Trophoblast cell (in vitro differentiated cells and primary cell): ENCODE results near the gene LKAAEAR1.

Experiments
- DNase-seq, 2 donors: peaks; one replicate each; pipeline ENCODE4 v3.0.0-alpha.2; 2016
- H2AFZ ChIP-seq: 2 replicates; pipeline ENCODE4 v1.6.1; 2013; ENCODE audit warnings: low read length, moderate library complexity, mild to moderate bottlenecking; ENCODE audit not compliant: insufficient read depth, poor library complexity
- H2AK5ac ChIP-seq: 2 replicates; pipeline ENCODE4 v1.6.1; 2013; ENCODE audit warnings: mild to moderate bottlenecking, low read length
- H2BK120ac ChIP-seq: 2 replicates; pipeline ENCODE4 v1.6.1; 2013; ENCODE audit warnings: low read length, mild to moderate bottlenecking, moderate library complexity; ENCODE audit not compliant: insufficient read depth, poor library complexity
- H2BK12ac ChIP-seq: 2 replicates; pipeline ENCODE4 v1.6.1; 2013; ENCODE audit warnings: mild to moderate bottlenecking, low read length, moderate library complexity
- H2BK5ac ChIP-seq: 2 replicates; pipeline ENCODE4 v1.6.1; 2013; ENCODE audit warnings: low read length, low read depth, moderate library complexity, mild to moderate bottlenecking; ENCODE audit not compliant: poor library complexity
- H3K14ac ChIP-seq: 2 replicates; pipeline ENCODE4 v1.6.1; 2013; ENCODE audit warnings: mild to moderate bottlenecking, low read length
- H3K18ac ChIP-seq: 2 replicates; pipeline ENCODE4 v1.6.1; 2013; ENCODE audit warnings: mild to moderate bottlenecking, low read length
- H3K23ac ChIP-seq: 2 replicates; pipeline ENCODE4 v1.6.1; 2013; ENCODE audit warnings: low read length
- H3K27ac ChIP-seq: 2 replicates; pipeline ENCODE4 v1.5.1; 2013; ENCODE audit warnings: low read depth, mild to moderate bottlenecking, inconsistent platforms, low read length, moderate library complexity
- H3K27me3 ChIP-seq: 2 replicates; pipeline ENCODE4 v1.6.1; 2013; ENCODE audit warnings: inconsistent platforms, mild to moderate bottlenecking, low read length, moderate library complexity; ENCODE audit not compliant: insufficient read depth
- H3K36me3 ChIP-seq, 2 experiments: 1 replicate in 1 of 2; 2 replicates in 1 of 2; pipeline ENCODE4 v1.6.1; 2013; ENCODE audit warnings: low read length in 2 of 2, mild to moderate bottlenecking in 2 of 2, moderate library complexity in 1 of 2; ENCODE audit not compliant: insufficient read depth in 2 of 2, control insufficient read depth in 1 of 2
- H3K4ac ChIP-seq: 2 replicates; pipeline ENCODE4 v1.6.1; 2013; ENCODE audit warnings: low read depth, mild to moderate bottlenecking, low read length, moderate library complexity
- H3K4me1 ChIP-seq, 2 experiments: 1 replicate in 1 of 2; 2 replicates in 1 of 2; pipeline ENCODE4 v1.6.1; 2013; ENCODE audit warnings: low read length in 2 of 2, mild to moderate bottlenecking in 2 of 2, moderate library complexity in 1 of 2; ENCODE audit not compliant: insufficient read depth in 2 of 2, control insufficient read depth in 1 of 2
- H3K4me2 ChIP-seq: 2 replicates; pipeline ENCODE4 v1.6.1; 2013; ENCODE audit warnings: inconsistent platforms, mild to moderate bottlenecking, low read length, moderate library complexity
- H3K4me3 ChIP-seq: 2 replicates; pipeline ENCODE4 v1.5.1; 2013; ENCODE audit warnings: mild to moderate bottlenecking, low read depth, low read length, inconsistent platforms
- H3K79me1 ChIP-seq: one replicate; pipeline ENCODE4 v1.6.1; 2013; ENCODE audit warnings: low read length
- H3K79me2 ChIP-seq: 2 replicates; pipeline ENCODE4 v1.6.1; 2013; ENCODE audit warnings: low read length, mild to moderate bottlenecking; ENCODE audit not compliant: control insufficient read depth, insufficient read depth, poor library complexity
- H3K9ac ChIP-seq: 2 replicates; pipeline ENCODE4 v1.6.1; 2013; ENCODE audit warnings: mild to moderate bottlenecking, low read length
- H3K9me3 ChIP-seq: 2 replicates; pipeline ENCODE4 v1.6.1; 2013; ENCODE audit warnings: low read depth, mild to moderate bottlenecking, control low read depth, inconsistent platforms, low read length; ENCODE audit not compliant: insufficient read depth
- H4K12ac ChIP-seq: 2 replicates; pipeline ENCODE4 v1.6.1; 2013; ENCODE audit warnings: low read depth, mild to moderate bottlenecking, low read length, moderate library complexity
- H4K8ac ChIP-seq: 2 replicates; pipeline ENCODE4 v1.6.1; 2013; ENCODE audit warnings: low read depth, mild to moderate bottlenecking, low read length, moderate library complexity
- H4K91ac ChIP-seq: one replicate; pipeline ENCODE4 v1.6.1; 2013; ENCODE audit warnings: low read depth, mild to moderate bottlenecking, low read length, moderate library complexity
- WGBS: extraction: QIAGEN DNeasy Blood & Tissue Kit; methylation state at CpG from one replicate; pipeline ENCODE4 v1.1.7; 2013; ENCODE audit warnings: missing lambda C conversion rate; ENCODE audit not compliant: insufficient read length, insufficient coverage; ENCODE audit errors: extremely low coverage; 5-methylcytosine and 5-hydroxymethylcytosine counted together

Gene LKAAEAR1

GRCh38 chr20:64106435-64106961 is 22.3 kb upstream of the LKAAEAR1 start:
- H4K12ac ChIP-seq, result no peak overlapping the region

GRCh38 chr20:64105846-64106434 is 21.7 kb upstream of the LKAAEAR1 start:
- Histone ChIP-seq H4K8ac (no peak overlapping the region), H2BK120ac (no peak overlapping the region), H3K36me3 (no peaks in the 10 kb centered on the region), H3K9ac (no peak overlapping the region), H2AFZ (no peak overlapping the region), H3K4me2 (no peak overlapping the region), H3K4ac (no peak overlapping the region), H2BK5ac (no peak overlapping the region), H4K91ac (no peak overlapping the region), H3K23ac (no peak overlapping the region), H3K4me3 (no peak overlapping the region), H3K79me2 (no peaks in the 10 kb centered on the region), H2BK12ac (no peak overlapping the region), H3K27ac (no peak overlapping the region), H3K9me3 (no peaks in the 10 kb centered on the region), H3K4me1 (peaks cover 0 to 2% of the 10 kb centered on the region in 2 experiments), H3K18ac (no peak overlapping the region), H3K79me1 (no peaks in the 10 kb centered on the region), H3K14ac (no peak overlapping the region), H3K27me3 (peaks cover 6% of the 10 kb centered on the region), H4K12ac (no peak overlapping the region), H2AK5ac (no peak overlapping the region)
- DNase-seq, result no peak
- WGBS, result no CpG with 5 or more reads among the region's 39 CpGs

More at GRCh38 chr20:64106435-64106961, 22.3 kb upstream of the LKAAEAR1 start:
- WGBS, result no CpG with 5 or more reads among the region's 28 CpGs
- Histone ChIP-seq H4K91ac (no peak overlapping the region), H2BK12ac (no peak overlapping the region), H2BK120ac (no peak overlapping the region), H3K9ac (no peak overlapping the region), H3K18ac (no peak overlapping the region), H3K4me3 (no peak overlapping the region), H3K14ac (no peak overlapping the region), H3K27me3 (peaks cover 6% of the 10 kb centered on the region), H3K79me1 (no peaks in the 10 kb centered on the region), H4K8ac (no peak overlapping the region), H3K4me2 (no peak overlapping the region), H3K4ac (no peak overlapping the region), H3K23ac (no peak overlapping the region), H3K79me2 (no peaks in the 10 kb centered on the region), H2BK5ac (no peak overlapping the region), H3K4me1 (peaks cover 0 to 2% of the 10 kb centered on the region in 2 experiments), H3K9me3 (no peaks in the 10 kb centered on the region), H2AFZ (no peak overlapping the region), H3K36me3 (no peaks in the 10 kb centered on the region), H3K27ac (no peak overlapping the region), H2AK5ac (no peak overlapping the region)
- no peak for DNase-seq

- Histone ChIP-seq H3K27me3 (peaks cover 6% of the 10 kb centered on the region), H3K4me3 (no peak overlapping the region), H3K14ac (no peak overlapping the region), H3K79me2 (no peaks in the 10 kb centered on the region), H3K18ac (no peak overlapping the region), H3K4me2 (no peak overlapping the region), H3K79me1 (no peaks in the 10 kb centered on the region), H2AK5ac (no peak overlapping the region), H3K23ac (no peak overlapping the region), H3K27ac (no peak overlapping the region), H4K12ac (no peak overlapping the region), H3K4me1 (peaks cover 0 to 2% of the 10 kb centered on the region in 2 experiments), H3K4ac (no peak overlapping the region), H4K91ac (no peak overlapping the region), H4K8ac (no peak overlapping the region), H2BK5ac (no peak overlapping the region), H2BK120ac (no peak overlapping the region), H2AFZ (no peak overlapping the region), H2BK12ac (no peak overlapping the region), H3K9ac (no peak overlapping the region), H3K36me3 (no peaks in the 10 kb centered on the region), H3K9me3 (no peaks in the 10 kb centered on the region)
- no CpG with 5 or more reads among the region's 25 CpGs for WGBS
- DNase-seq, result no peak
Measured at GRCh38 chr20:64104667-64105451, 20.7 kb upstream of the LKAAEAR1 start.

GRCh38 chr20:64103871-64104666 is 19.9 kb upstream of the LKAAEAR1 start:
- H3K79me1 ChIP-seq, result no peaks in the 10 kb centered on the region
- H3K4me3 ChIP-seq, result no peak overlapping the region
- no peak overlapping the region for H3K4me2 ChIP-seq
- peaks cover 0 to 2% of the 10 kb centered on the region in 2 experiments for H3K4me1 ChIP-seq
- H3K9me3 ChIP-seq, result peaks cover 1% of the 10 kb centered on the region
- no peak overlapping the region for H4K8ac ChIP-seq
- H3K14ac ChIP-seq, result no peak overlapping the region
- H2AFZ ChIP-seq, result no peak overlapping the region
- H2BK12ac ChIP-seq, result no peak overlapping the region
- no peak overlapping the region for H4K91ac ChIP-seq
- H3K36me3 ChIP-seq, result no peaks in the 10 kb centered on the region
- H3K27me3 ChIP-seq, result peaks cover 6% of the 10 kb centered on the region
- no peak overlapping the region for H3K9ac ChIP-seq
- no peaks in the 10 kb centered on the region for H3K79me2 ChIP-seq
- no peak overlapping the region for H3K27ac ChIP-seq
- no peak for DNase-seq
- no peak overlapping the region for H3K18ac ChIP-seq
- no peak overlapping the region for H3K23ac ChIP-seq
- WGBS, result no CpG with 5 or more reads among the region's 20 CpGs
- H4K12ac ChIP-seq, result no peak overlapping the region
- H3K4ac ChIP-seq, result no peak overlapping the region
- no peak overlapping the region for H2BK120ac ChIP-seq
- no peak overlapping the region for H2AK5ac ChIP-seq
- H2BK5ac ChIP-seq, result no peak overlapping the region
